Fibroblast of skin of right quadriceps (primary cell): ENCODE results near the gene DNAJC13.
"Not testable (repeated sequence)": the region's sequence is repeated elsewhere in the genome, so short reads cannot be mapped to it uniquely, and the experiment has no call there.

Experiments
- DNase-seq: peaks from one replicate; pipeline ENCODE4 v3.0.0-alpha.2; 2013

DNAJC13 gene

GRCh38 chr3:132545471-132545870, 128.2 kb downstream of the DNAJC13 start:
- DNase-seq: no peak

DNA sequence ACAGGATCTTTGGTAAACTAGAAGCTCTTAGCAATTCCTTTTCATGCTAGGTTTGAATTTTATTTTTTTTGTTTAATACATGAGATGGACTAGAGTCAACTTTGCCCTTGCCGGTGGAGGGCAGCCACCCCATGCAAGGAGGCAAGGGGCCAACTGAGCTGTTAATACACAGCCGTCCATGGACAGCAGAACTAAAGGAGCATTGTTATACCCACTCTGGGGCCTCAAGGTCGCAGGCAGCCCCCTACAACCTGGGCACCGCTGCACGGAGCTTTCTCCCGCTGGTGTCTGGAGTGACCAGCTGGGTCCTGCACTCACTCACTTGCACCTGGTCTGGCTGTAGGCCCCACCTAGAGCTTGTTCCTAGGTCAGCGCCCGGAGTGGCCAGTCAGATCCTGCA, 131.9 kb downstream of the DNAJC13 start:
- DNase-seq: no peak

DNA sequence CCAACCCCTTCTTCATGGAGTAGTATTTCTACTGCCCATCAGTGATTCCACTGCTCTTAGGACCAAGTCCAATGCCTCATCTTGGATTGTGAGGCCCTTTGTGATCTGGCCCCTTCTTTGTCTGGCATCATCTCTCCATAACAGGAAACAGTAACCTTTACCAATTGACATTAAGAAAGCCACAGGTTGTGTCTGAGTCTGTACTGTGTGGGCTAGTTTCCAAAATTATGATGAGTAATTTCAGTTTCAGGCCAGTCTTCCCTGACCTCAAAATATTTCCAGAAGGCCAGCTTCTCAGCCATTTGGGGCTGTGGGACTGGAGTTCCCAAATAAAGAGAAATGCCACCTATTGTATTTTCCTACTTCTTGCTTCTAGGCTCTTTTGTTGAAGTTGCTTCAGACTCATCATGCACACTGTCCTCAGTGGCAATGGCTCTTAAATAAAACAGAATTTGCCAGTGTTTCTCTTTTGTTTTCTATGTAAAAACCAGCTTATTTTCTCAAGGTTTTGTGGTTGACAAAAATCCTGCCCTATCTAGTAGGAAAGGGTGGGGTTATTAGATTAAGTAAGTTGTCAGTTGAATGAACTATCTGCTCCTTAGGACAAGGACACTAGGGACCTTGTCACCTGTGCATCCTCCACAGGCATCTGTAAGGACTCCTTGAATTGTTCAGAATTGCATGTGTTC, 132.7 kb downstream of the DNAJC13 start:
- DNase-seq: peak; percentile 68

DNA sequence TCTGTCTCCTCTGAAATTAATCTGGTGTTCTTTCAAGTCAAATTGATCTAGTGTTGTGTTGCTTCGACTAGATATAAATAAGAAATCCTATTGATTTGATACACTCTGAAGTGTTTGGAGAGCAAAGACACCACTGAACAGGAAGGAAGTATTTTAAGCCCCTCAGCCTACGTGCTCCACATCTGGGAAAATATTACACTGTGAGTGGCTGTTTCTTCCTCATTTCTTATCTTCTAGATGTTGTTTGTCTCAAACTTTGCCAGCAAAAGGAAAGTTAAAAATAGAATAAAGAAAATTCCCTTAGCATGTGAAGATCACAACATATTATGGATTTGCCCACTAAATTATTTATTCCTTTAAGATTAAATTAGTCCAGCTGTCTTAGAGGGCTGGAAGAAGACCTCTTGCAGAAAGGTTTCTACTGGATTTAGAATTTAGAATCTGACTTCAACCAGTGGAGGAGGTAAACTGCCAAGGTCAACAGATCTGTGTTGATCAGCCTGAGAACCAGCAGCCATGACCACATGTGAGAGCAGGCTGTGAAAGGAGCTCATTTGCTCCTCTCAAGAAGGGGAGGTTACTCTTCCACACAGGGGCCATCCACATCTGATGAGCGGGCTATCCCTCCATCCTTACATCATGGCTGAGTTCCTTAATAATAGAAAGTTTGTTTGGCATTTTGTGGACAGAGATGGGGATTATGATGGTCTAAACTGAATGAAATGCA, 133.4 kb downstream of the DNAJC13 start:
- DNase-seq: no peak

DNA sequence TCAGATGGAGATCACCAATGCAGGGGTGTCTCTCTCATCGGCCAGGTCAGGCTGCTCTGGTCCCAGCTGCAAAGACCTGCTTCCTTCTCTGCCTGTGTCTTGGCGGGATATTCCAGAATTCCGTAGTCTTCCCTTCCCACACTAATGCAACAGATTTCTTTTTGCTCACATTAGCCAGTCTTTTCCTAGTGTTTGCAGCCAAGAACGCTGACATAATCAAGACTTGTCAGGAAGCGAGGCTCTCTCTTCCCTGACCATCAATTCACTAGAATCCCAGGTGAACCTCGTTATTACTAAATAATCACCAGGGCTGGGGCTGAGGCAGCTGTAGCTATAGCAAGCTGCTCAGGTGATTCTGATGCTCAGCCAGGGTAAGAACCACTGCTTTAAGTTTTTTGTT, 136.5 kb downstream of the DNAJC13 start:
- DNase-seq: no peak

- peak; percentile 29 for DNase-seq
Observed at GRCh38 chr3:132554437-132554836, 137.1 kb downstream of the DNAJC13 start.

DNA sequence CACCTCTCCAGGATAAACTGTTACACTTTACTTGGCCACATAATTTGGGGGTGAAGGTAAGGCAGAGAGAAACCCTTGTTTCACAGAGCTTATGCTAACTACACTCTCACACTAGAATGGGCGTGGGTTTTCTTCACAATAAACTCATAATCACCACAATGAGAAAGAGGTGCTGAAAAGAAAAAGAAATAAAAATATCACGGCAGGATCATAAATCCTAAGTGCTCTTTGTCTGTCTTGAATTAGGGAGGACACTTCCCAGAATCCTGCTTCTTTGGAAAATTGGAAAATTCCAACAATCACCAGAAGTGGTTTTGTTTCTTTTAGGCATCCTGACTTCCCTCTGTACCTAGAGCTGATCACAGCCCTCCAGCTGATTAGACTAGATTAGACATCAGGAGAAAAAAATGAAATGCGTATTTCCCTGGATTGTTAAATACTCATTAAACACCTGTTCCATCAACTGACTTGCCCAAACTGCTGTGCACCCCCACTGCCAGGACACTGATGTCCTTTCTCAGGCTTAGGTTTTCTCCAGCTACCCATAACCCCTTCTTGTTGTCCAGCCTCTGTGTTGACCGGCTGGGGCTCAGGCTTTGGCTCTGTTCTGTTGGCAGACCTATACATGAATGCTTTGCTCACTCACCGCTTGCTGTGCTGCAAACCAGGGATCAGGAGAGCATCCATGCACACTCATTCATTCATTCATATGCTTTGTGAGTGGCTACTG, 138.2 kb downstream of the DNAJC13 start:
- no peak for DNase-seq

DNA sequence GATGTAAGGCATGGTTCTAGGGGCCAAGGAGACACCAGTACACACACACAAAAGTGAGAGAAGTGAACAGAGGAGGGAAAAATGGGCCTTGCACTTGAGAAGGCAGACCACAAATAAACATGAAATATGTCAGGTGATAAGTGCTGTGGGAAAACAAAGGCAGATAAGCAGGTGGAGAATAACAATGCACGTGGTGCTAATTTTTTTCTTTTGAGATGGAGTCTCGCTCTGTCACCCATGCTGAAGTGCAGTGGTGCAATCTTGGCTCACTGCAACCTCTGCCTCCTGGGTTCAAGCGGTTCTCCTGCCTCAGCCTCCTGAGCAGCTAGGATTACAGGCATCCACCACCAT, 138.7 kb downstream of the DNAJC13 start:
- not testable (repeated sequence) for DNase-seq

- DNase-seq: no peak
Observed at GRCh38 chr3:132556508-132557159, 139.3 kb downstream of the DNAJC13 start.

- no peak for DNase-seq
Observed at GRCh38 chr3:132561003-132561402, 143.7 kb downstream of the DNAJC13 start.

GRCh38 chr3:132563420-132564069, 146.2 kb downstream of the DNAJC13 start:
- peak; percentile 40 for DNase-seq

DNA sequence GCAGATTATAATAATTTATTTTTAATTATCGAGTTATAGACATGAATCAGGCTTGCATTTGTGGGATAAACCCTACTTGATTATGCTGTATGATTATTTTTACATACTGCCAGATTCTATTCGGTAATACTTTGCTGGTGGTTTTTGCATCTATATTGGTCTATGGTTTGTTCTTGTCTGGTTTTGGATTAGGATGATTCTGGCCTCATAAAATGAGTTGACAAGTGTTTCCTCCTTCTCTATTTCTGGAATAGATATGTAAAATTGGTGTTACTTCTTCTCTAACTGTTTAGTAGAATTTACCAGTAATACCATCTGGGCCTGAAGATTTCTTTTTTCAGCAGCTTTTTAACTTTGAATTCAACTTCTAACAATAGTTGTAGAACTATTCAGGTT, 146.8 kb downstream of the DNAJC13 start:
- DNase-seq: no peak

- DNase-seq: no peak
Observed at GRCh38 chr3:132568422-132568821, 151.1 kb downstream of the DNAJC13 start.

DNA sequence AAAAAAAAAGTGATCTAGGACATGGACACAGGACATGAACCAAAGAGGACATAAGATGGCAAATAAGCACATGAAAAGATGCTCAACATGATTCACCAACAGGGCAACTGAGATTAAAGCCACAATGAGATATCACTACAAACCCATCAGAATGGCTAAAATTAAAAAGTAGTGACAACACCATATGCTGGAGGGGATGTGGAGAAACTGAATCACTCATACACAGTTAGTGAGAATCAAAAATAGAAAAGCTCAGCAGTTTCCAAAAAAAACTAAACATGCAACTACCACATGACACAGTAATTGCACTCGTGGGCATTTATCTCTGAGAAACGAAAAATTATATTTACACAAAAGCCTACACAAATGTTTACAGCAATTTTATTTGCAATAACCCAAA, 151.9 kb downstream of the DNAJC13 start:
- no peak for DNase-seq

- DNase-seq: peak; percentile 55
Observed at GRCh38 chr3:132569580-132569979, 152.3 kb downstream of the DNAJC13 start.

- no peak for DNase-seq
Observed at GRCh38 chr3:132570016-132570415, 152.7 kb downstream of the DNAJC13 start.

DNA sequence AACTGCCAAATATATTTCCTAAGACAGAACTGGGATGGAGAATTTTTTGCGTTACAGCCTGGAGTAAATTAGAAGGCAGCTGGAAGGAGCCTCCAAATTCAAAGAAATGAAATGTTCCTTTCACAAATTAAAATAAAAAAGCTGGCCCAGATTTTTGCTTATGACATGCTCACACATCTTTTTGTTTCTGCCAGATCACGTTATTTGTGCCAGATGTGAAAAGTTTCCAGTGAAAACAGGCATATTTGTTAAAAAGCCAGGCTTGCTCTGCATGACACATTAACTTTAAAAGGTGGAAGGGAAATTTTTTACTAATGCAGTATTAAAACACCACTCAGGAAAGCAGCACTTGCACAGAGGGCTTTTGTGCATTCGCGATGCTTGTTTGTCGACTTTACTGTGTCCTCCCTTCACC, 156.5 kb downstream of the DNAJC13 start:
- DNase-seq: peak; percentile 45

GRCh38 chr3:132587401-132587800, 170.1 kb downstream of the DNAJC13 start:
- no peak for DNase-seq
